GM12891 (cell line): ENCODE measurements around the gene VAV3.

Source experiments
- POLR2A ChIP-seq: IDR thresholded peaks from 2 replicates; pipeline ENCODE4 v1.6.1; 2011; ENCODE audit warnings: low read depth, low read length, control low read depth
- POLR2AphosphoS5 ChIP-seq: IDR thresholded peaks from 2 replicates; pipeline ENCODE4 v1.6.1; 2011; ENCODE audit warnings: low read depth, low read length, control low read depth
- POU2F2 ChIP-seq: IDR thresholded peaks from 2 replicates; pipeline ENCODE4 v1.6.1; 2011; ENCODE audit warnings: low read depth, mild to moderate bottlenecking, control low read depth, low read length, moderate library complexity
- SPI1 ChIP-seq: IDR thresholded peaks from 2 replicates; pipeline ENCODE4 v1.6.1; 2011; ENCODE audit warnings: low read depth, low read length, control low read depth
- TAF1 ChIP-seq: IDR thresholded peaks from 2 replicates; pipeline ENCODE4 v1.6.1; 2011; ENCODE audit warnings: low read depth, low read length, control low read depth

DNA sequence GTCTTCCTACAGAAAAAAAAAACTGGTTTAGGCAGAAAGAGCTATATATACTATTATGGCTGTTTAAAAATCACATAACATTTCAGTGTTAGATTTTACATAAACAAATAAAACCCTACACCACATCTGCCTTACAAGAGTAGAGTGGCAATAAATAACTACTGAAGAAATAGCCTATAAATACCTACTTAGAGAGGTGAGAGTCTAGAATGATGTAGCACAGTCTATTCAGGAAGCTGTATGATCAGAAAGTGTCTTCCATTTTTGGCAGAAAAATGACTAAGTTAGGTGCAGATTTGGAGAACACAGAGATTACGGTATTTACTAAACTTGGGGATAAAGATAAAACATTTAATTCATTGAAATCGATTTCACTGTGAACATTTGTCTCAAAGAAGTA lies 75.5 kb downstream of the VAV3 start:
- TF ChIP-seq POLR2A: no peak
- TF ChIP-seq POLR2AphosphoS5: no peak
- TF ChIP-seq TAF1: no peak
- no peak for TF ChIP-seq POU2F2
- TF ChIP-seq SPI1: no peak
